ENCODE data around the gene ANTXR2.

DNA sequence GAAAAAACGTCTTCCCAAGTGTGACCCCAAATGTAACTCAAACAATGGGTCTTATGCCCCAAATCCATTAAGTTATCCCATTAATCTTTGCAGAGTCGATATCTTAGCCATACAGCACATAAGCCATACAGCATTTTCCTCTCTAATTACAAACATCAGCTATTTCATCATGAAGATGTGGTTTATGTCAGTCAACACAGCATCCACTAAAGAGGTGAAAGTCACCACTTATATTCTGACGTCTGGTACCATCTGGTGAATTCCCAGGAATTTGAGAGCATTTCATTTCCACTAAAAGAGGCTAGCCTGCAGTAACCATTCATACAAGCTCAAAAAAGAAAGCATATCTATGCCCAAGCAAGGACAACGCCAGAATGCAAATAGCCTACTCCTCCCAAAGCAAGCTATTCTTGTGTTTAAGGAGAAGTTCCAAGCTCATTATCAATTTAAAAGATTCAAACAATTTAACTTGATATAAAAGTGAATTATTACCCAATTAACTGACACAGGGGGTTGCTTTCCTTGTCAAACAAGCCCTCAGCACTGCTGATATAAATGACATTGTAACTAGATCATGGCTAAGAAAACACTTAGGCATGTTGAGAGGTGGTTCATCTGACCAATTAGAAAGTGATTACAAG lies 203.3 kb downstream of the ANTXR2 start:
- no peak for TF ChIP-seq POLR2AphosphoS5 (IDR thresholded peaks at IDR 0.05; ENCODE audit: low read depth)
- TF ChIP-seq, protein P1, sequence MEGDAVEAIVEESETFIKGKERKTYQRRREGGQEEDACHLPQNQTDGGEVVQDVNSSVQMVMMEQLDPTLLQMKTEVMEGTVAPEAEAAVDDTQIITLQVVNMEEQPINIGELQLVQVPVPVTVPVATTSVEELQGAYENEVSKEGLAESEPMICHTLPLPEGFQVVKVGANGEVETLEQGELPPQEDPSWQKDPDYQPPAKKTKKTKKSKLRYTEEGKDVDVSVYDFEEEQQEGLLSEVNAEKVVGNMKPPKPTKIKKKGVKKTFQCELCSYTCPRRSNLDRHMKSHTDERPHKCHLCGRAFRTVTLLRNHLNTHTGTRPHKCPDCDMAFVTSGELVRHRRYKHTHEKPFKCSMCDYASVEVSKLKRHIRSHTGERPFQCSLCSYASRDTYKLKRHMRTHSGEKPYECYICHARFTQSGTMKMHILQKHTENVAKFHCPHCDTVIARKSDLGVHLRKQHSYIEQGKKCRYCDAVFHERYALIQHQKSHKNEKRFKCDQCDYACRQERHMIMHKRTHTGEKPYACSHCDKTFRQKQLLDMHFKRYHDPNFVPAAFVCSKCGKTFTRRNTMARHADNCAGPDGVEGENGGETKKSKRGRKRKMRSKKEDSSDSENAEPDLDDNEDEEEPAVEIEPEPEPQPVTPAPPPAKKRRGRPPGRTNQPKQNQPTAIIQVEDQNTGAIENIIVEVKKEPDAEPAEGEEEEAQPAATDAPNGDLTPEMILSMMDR (IDR thresholded peaks at IDR 0.05; ENCODE audit: insufficient read depth, low read length), result no peak
- TF ChIP-seq, protein P2, sequence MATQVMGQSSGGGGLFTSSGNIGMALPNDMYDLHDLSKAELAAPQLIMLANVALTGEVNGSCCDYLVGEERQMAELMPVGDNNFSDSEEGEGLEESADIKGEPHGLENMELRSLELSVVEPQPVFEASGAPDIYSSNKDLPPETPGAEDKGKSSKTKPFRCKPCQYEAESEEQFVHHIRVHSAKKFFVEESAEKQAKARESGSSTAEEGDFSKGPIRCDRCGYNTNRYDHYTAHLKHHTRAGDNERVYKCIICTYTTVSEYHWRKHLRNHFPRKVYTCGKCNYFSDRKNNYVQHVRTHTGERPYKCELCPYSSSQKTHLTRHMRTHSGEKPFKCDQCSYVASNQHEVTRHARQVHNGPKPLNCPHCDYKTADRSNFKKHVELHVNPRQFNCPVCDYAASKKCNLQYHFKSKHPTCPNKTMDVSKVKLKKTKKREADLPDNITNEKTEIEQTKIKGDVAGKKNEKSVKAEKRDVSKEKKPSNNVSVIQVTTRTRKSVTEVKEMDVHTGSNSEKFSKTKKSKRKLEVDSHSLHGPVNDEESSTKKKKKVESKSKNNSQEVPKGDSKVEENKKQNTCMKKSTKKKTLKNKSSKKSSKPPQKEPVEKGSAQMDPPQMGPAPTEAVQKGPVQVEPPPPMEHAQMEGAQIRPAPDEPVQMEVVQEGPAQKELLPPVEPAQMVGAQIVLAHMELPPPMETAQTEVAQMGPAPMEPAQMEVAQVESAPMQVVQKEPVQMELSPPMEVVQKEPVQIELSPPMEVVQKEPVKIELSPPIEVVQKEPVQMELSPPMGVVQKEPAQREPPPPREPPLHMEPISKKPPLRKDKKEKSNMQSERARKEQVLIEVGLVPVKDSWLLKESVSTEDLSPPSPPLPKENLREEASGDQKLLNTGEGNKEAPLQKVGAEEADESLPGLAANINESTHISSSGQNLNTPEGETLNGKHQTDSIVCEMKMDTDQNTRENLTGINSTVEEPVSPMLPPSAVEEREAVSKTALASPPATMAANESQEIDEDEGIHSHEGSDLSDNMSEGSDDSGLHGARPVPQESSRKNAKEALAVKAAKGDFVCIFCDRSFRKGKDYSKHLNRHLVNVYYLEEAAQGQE (IDR thresholded peaks at IDR 0.05; ENCODE audit: insufficient replicate concordance, low read depth), result no peak
